B cell (primary cell): ENCODE data around the gene RNF157.

Source experiments
- CTCF ChIP-seq: fragments of 200-600 bp; IDR thresholded peaks from one replicate; pipeline ENCODE4 v1.8.0; 2022; ENCODE audit warnings: antibody characterized with exemption, mild to moderate bottlenecking
- EZH2 ChIP-seq: IDR thresholded peaks from 2 replicates; pipeline ENCODE4 v1.6.1; 2012; ENCODE audit warnings: borderline replicate concordance, low read depth, mild to moderate bottlenecking, moderate library complexity, low read length; ENCODE audit not compliant: insufficient read depth, poor library complexity, severe bottlenecking

GRCh38 chr17:76204277-76204676 lies 36.0 kb downstream of the RNF157 start:
- TF ChIP-seq EZH2 (no peak), CTCF (no peak)
